Measurements from ENCODE around the gene ARHGEF40. TPM values are rescaled to one million over a fixed set of nuclear protein-coding genes. Genes with fewer than 3 reads are reported as not detected.

ARHGEF40 gene
- total RNA-seq, 1 experiment from 2014 or later: 2.7 TPM

DNA sequence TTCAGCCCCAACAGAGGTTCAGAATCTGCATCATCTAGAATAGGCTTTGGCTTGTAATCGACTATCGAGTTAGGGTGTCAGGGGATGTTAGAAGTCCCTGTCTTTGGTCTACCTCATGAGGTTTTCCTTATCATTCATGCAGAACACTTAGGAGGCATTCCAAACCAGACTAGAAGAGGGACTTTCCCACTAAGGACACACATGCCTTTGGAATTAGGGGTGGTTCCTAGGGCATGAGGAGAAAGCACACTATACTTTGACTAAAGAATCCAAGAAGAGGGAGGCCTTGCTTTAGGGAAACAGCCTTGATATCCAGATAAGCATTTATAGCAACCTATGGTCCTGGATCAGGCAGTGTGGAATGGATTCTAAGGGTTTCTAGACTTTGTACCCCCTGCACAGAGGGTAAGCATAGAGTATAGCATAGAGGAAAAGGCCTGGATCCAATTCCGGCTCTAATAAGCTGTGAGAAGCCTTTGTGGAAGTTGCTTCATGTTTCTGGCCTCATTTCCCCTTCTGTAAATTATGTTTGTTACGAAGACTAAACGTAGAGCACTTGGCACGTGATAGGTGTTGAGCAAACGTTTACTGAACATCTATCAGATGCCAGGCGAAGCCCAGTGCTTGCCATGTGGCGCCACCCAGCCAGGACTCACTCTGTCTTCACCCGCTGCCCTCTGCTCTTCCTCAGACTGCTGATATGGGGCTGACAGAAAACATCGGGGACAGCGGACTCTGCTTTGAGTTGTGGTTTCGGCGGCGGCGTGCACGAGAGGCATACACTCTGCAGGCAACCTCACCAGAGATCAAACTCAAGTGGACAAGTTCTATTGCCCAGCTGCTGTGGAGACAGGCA lies 15.1 kb downstream of the ARHGEF40 start:
- H3K36me3 ChIP-seq (ENCODE audit: low read depth, low read length): no peaks in the 10 kb centered on the region
- BruUV-seq (replicated peaks): no TSS peak
- H2AFZ ChIP-seq (ENCODE audit: low read length): no peak overlapping the region
- no peaks in the 10 kb centered on the region for H3K9me2 ChIP-seq (replicated peaks; ENCODE audit: low read length)
- H3K4me1 ChIP-seq (ENCODE audit: insufficient read depth, low read length): no peaks in the 10 kb centered on the region
- H3K27ac ChIP-seq (ENCODE audit: low read length): no peak overlapping the region
- H3K27me3 ChIP-seq (ENCODE audit: low read length): no peaks in the 10 kb centered on the region
- ATAC-seq (no peak), DNase-seq (peak; percentile 20)
- H3K4me3 ChIP-seq (ENCODE audit: low read length): no peak overlapping the region
- H3K4me2 ChIP-seq (ENCODE audit: low read length): no peak overlapping the region
- POLR2A ChIA-PET (ENCODE audit: unreplicated experiment): no interaction called here
- TF ChIP-seq EZH2phosphoT487 (IDR thresholded peaks at IDR 0.05; ENCODE audit: borderline replicate concordance, low read length): no peak
- TF ChIP-seq EZH2 (IDR thresholded peaks at IDR 0.05; ENCODE audit: low read length, unreplicated experiment): no peak
- TF ChIP-seq CTCF (conservative IDR thresholded peaks at IDR 0.05; ENCODE audit: low read depth, low read length): no peak
- no peaks in the 10 kb centered on the region for H4K20me1 ChIP-seq (ENCODE audit: low read length)
- no peaks in the 10 kb centered on the region for H3K9me3 ChIP-seq (ENCODE audit: low read length)
- no peak overlapping the region for H3K9ac ChIP-seq (ENCODE audit: low read length)
- CTCF ChIA-PET: interaction anchor here (0.6 kb wide), 1 partner anchor 22 kb away, joined by 3 read pairs; no protein-coding TSS in a partner anchor
- H3F3A ChIP-seq (ENCODE audit: low read length, unreplicated experiment): no peaks in the 10 kb centered on the region
- intact Hi-C loops (cut with micrococcal nuclease): no loop called here
- no peaks in the 10 kb centered on the region for H3K79me2 ChIP-seq (ENCODE audit: low read length)

- Histone ChIP-seq H3K36me3 (ENCODE audit: low read depth, low read length) (no peaks in the 10 kb centered on the region), H3K9ac (ENCODE audit: low read length) (no peak overlapping the region)
These were observed 16.8 kb downstream of the ARHGEF40 start for GRCh38 chr14:21086908-21087293.

More at GRCh38 chr14:21086908-21087293, 16.8 kb downstream of the ARHGEF40 start:
- ChIA-PET CTCF (no interaction called here), POLR2A (ENCODE audit: unreplicated experiment) (interaction anchor here (0.7 kb wide), 1 partner anchor 477 kb away, joined by 7 read pairs; no protein-coding TSS in a partner anchor)
- ATAC-seq: no peak
- H3K4me1 ChIP-seq (ENCODE audit: insufficient read depth, low read length): no peaks in the 10 kb centered on the region
- no peak overlapping the region for H3K4me3 ChIP-seq (ENCODE audit: low read length)
- BruUV-seq (replicated peaks): no TSS peak
- H4K20me1 ChIP-seq (ENCODE audit: low read length): no peaks in the 10 kb centered on the region
- no peak overlapping the region for H3K27ac ChIP-seq (ENCODE audit: low read length)
- TF ChIP-seq EZH2phosphoT487 (IDR thresholded peaks at IDR 0.05; ENCODE audit: borderline replicate concordance, low read length): no peak
- no peak for TF ChIP-seq CTCF (conservative IDR thresholded peaks at IDR 0.05; ENCODE audit: low read depth, low read length)
- TF ChIP-seq EZH2 (IDR thresholded peaks at IDR 0.05; ENCODE audit: low read length, unreplicated experiment): no peak
- H3K9me3 ChIP-seq (ENCODE audit: low read length): no peaks in the 10 kb centered on the region
- no peak overlapping the region for H2AFZ ChIP-seq (ENCODE audit: low read length)
- no peaks in the 10 kb centered on the region for H3K27me3 ChIP-seq (ENCODE audit: low read length)
- no peaks in the 10 kb centered on the region for H3F3A ChIP-seq (ENCODE audit: low read length, unreplicated experiment)
- no peaks in the 10 kb centered on the region for H3K9me2 ChIP-seq (replicated peaks; ENCODE audit: low read length)
- no peaks in the 10 kb centered on the region for H3K79me2 ChIP-seq (ENCODE audit: low read length)
- DNase-seq: no peak
- no peak overlapping the region for H3K4me2 ChIP-seq (ENCODE audit: low read length)
- intact Hi-C loops (cut with micrococcal nuclease): no loop called here
